HFFc6 (cell line): ENCODE results near the gene C19orf38. TPM values are rescaled to one million over a fixed set of nuclear protein-coding genes. Genes with fewer than 3 reads are reported as not detected.
A peak's percentile ranks its signal among the peaks of the same experiment; 100 is the strongest.
"Not testable (repeated sequence)": the region's sequence is repeated elsewhere in the genome, so short reads cannot be mapped to it uniquely, and the experiment has no call there.

Source experiments
- DNase-seq: peaks from one replicate; pipeline ENCODE4 v3.0.0-alpha.2; 2018
- H3K27ac Mint-ChIP-seq: 2 replicates; pipeline ENCODE4 v1.8.0; 2020; ENCODE audit warnings: mild to moderate bottlenecking, mixed read lengths
- H3K27me3 Mint-ChIP-seq: 2 replicates; pipeline ENCODE4 v1.8.0; 2021; ENCODE audit warnings: mild to moderate bottlenecking, moderate library complexity, mixed read lengths; ENCODE audit not compliant: insufficient read depth
- H3K36me3 Mint-ChIP-seq: 2 replicates; pipeline ENCODE4 v1.8.0; 2021; ENCODE audit warnings: low read depth, mixed read lengths
- H3K4me1 Mint-ChIP-seq: 2 replicates; pipeline ENCODE4 v1.8.0; 2020; ENCODE audit warnings: low read depth, mixed read lengths
- H3K4me3 Mint-ChIP-seq: 2 replicates; pipeline ENCODE4 v1.8.0; 2020; ENCODE audit warnings: mild to moderate bottlenecking, moderate library complexity, mixed read lengths
- H3K9me3 Mint-ChIP-seq: 2 replicates; pipeline ENCODE4 v1.8.0; 2020; ENCODE audit warnings: mild to moderate bottlenecking, mixed read lengths
- total RNA-seq, 6 experiments: library from RNA; stranded (reverse); fragmentation: NEBNext Ultra II Directional; extraction: Animal tissue kit (Norgen Biotek cat#: 25700); gene quantifications; 2 replicates in 1 of 6; 3 replicates in 5 of 6; pipeline ENCODE4 v1.2.3, GENCODE V29; 2021
- TF ChIP-seq, protein P1 (sequence below): fragments of 200-600 bp; sonication (generic); IDR thresholded peaks from 2 replicates; pipeline ENCODE4 v1.5.0; 2021; ENCODE audit warnings: antibody characterized with exemption, mild to moderate bottlenecking

C19orf38 gene
- total RNA-seq, 6 experiments from 2014 or later, result 0.40 to 0.71 TPM; not detected in 4

DNA sequence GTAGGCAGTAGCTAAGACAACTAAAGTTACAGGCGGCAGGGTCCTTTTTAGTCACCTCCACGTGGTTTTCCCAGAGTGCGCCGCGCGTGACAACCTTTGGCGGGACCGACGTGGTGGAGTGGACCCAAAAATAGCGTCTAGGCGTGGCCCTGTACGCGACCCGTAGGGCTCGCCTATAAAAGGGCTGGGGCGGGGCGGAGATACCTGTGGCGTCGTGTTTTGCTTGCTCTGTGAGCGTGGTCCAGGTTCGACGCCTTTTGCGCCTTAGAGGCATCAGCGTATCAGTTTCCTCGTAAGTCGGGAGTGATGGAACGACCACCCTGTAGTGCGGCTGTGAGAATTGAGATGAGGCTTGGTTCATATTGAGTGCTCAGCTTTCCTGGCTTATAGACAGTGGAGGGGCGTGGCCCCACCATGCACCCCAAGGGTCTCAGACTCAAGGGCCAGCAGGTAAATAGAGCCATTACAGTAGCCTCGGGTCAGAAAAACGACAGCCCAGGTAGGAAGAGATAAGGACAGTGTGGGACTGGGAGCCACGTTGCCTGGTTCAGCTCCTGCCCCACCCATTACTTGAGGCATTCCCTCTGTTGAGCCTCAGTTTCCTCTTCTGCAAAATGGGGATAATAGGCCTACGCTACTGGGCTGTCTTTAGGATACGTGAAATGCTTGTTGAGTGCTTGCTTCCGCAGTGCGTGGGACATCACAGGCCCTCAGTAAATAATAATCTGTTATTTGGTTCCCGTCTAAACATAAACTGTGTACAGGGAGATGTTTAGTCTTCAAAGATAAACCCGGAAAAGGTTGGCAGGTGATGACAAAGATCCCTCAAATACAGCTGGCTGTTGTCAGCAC is 11.5 kb upstream of the C19orf38 start:
- peak overlapping the region; percentile 100 for H3K27ac Mint-ChIP-seq

DNA sequence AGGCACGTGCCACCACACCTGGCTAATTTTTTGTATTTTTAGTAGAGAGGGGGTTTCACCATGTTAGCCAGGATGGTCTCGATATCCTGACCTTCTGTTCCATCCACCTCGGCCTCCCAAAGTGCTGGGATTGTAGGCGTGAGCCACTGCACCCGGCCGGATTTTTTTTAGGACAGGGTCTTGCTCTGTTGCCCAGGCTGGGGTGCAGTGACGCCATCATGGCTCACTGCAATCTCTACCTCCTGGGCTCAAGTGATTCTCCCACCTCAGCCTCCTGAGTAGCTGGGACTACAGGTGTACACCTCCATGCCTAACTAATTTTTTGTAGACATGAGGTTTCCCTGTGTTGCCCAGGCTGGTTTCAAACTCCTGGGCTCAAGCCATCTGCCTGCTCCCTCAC is 10.6 kb upstream of the C19orf38 start:
- Mint-ChIP-seq H3K36me3 (peaks cover 12% of the 10 kb centered on the region), H3K4me1 (peaks cover 16% of the 10 kb centered on the region), H3K9me3 (peaks cover 11% of the 10 kb centered on the region)
- not testable (repeated sequence) for DNase-seq, H3K27me3 Mint-ChIP-seq, H3K27ac Mint-ChIP-seq, H3K4me3 Mint-ChIP-seq

More for the DNA sequence above, 11.5 kb upstream of the C19orf38 start:
- peaks cover 16% of the 10 kb centered on the region for H3K4me1 Mint-ChIP-seq
- TF ChIP-seq, protein P1, sequence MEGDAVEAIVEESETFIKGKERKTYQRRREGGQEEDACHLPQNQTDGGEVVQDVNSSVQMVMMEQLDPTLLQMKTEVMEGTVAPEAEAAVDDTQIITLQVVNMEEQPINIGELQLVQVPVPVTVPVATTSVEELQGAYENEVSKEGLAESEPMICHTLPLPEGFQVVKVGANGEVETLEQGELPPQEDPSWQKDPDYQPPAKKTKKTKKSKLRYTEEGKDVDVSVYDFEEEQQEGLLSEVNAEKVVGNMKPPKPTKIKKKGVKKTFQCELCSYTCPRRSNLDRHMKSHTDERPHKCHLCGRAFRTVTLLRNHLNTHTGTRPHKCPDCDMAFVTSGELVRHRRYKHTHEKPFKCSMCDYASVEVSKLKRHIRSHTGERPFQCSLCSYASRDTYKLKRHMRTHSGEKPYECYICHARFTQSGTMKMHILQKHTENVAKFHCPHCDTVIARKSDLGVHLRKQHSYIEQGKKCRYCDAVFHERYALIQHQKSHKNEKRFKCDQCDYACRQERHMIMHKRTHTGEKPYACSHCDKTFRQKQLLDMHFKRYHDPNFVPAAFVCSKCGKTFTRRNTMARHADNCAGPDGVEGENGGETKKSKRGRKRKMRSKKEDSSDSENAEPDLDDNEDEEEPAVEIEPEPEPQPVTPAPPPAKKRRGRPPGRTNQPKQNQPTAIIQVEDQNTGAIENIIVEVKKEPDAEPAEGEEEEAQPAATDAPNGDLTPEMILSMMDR, result peak; percentile 3; the same call in 1 of the 2 replicates
- H3K9me3 Mint-ChIP-seq, result peaks cover 11% of the 10 kb centered on the region
- H3K4me3 Mint-ChIP-seq, result peak overlapping the region; percentile 98
- H3K27me3 Mint-ChIP-seq, result peaks cover 7% of the 10 kb centered on the region
- peaks cover 12% of the 10 kb centered on the region for H3K36me3 Mint-ChIP-seq
- no peak for DNase-seq

DNA sequence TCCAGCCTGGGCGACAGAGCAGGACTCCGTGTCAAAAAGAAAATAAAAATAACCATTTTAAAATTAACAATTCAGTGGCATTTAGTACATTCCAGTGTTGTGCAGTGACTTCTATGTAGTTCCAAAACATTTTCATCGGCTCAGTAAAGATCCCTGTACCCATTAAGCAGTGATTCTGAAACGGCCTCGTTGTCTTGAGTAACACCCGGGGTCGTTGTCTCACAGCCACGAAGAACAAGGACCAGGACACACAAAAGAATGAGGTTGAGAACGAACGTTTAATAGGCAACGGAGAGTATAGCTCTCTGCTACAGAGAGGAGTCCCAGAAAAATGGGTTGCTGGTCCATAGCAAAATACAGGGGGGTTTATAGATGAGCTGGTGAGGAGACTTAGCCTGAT is 9.8 kb upstream of the C19orf38 start:
- H3K4me3 Mint-ChIP-seq, result no peak overlapping the region
- H3K9me3 Mint-ChIP-seq, result peaks cover 11% of the 10 kb centered on the region
- TF ChIP-seq, protein P1, result no peak
- DNase-seq, result no peak
- H3K27ac Mint-ChIP-seq, result no peak overlapping the region
- peaks cover 11% of the 10 kb centered on the region for H3K27me3 Mint-ChIP-seq
- H3K4me1 Mint-ChIP-seq, result peaks cover 16% of the 10 kb centered on the region
- peaks cover 12% of the 10 kb centered on the region for H3K36me3 Mint-ChIP-seq

DNA sequence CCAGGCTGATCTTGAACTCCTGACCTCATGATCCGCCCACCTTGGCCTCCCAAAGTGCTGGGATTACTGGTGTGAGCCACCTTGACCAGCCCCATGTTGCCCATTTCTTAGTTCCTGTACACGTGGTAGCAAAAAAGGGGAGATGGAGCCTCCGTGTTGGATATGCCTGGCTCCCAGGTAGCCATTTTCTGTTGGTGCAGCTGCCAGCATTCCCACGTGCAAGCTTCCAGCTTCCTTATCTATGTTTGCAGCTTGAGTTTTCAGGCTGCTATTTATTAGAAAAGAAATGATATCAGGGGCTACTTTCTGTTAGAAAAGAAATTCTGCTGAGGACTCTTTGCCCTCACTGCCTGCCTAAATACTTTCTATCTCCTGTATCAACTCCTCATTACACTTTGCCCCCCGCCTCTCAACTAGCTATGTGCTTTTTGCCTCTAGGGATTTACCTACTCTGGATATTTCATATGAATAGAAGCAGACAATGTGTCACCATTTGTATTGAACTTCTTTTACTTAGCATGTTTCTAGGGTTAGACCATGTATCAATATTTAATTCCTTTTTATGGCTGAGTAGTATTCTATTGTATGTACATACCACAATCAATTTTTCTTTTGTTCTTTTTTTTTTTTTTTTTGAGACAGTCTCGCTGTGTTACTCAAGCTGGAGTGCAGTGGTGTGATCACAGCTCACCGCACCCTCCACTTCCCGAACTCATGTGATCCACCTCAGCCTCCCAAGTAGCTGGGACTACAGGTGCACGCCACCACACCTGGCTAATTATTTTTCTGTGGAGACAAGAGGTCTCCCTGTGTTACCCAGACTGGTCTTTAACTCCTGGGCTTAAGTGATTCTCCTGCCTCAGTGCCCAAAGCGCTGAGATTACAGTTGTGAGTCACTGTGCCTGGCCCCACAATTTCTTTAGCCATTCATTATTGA is 8.8 kb upstream of the C19orf38 start:
- Mint-ChIP-seq H3K36me3 (peaks cover 12% of the 10 kb centered on the region), H3K9me3 (peaks cover 11% of the 10 kb centered on the region)

DNA sequence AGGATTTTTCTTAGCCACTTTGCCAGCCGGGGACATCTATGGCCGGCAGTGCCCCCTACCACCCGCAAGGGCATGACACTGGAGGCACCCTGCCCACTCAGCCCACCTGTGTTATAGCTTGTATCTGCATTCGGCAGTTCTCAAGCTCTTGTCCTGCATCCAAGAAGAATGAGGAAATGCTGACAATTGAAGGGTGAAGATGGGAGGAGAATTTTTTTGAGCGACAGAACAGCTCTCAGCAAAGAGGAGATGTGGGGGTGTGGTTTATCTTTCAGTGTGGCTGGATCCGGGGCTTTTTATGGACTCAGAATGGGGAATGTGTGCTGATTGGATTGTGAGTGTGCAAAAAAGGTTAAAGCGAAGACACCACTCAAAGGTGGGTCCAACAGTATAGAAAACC is 5.4 kb upstream of the C19orf38 start:
- DNase-seq, result no peak
- Mint-ChIP-seq H3K27ac (no peak overlapping the region), H3K27me3 (peaks cover 5% of the 10 kb centered on the region), H3K9me3 (no peaks in the 10 kb centered on the region), H3K4me1 (no peaks in the 10 kb centered on the region), H3K4me3 (no peak overlapping the region), H3K36me3 (no peaks in the 10 kb centered on the region)
- TF ChIP-seq, protein P1, result no peak

More for the DNA sequence above, 8.8 kb upstream of the C19orf38 start:
- no peak for DNase-seq
- Mint-ChIP-seq H3K27ac (no peak overlapping the region), H3K4me1 (peaks cover 16% of the 10 kb centered on the region), H3K27me3 (peaks cover 11% of the 10 kb centered on the region), H3K4me3 (no peak overlapping the region)
- TF ChIP-seq, protein P1, result no peak
